Inflammatory macrophage (primary cell): ENCODE results near the gene XYLB.
"Not testable (repeated sequence)": the region's sequence is repeated elsewhere in the genome, so short reads cannot be mapped to it uniquely, and the experiment has no call there.

Experiments
- DNase-seq, 2 donors: peaks; one replicate each; pipeline ENCODE4 v3.0.0-alpha.2; 2020 to 2022
- total RNA-seq, 18 experiments: gene quantifications; one replicate each; lab custom pipeline; 2026; ENCODE audit warnings: mixed read lengths in 6 of 18, inconsistent platforms in 2 of 18; lab: John Stamatoyannopoulos, UW

The XYLB gene
- total RNA-seq, result 0.75 to 13.0 (median 4.9) reads per million in 18 experiments

DNA sequence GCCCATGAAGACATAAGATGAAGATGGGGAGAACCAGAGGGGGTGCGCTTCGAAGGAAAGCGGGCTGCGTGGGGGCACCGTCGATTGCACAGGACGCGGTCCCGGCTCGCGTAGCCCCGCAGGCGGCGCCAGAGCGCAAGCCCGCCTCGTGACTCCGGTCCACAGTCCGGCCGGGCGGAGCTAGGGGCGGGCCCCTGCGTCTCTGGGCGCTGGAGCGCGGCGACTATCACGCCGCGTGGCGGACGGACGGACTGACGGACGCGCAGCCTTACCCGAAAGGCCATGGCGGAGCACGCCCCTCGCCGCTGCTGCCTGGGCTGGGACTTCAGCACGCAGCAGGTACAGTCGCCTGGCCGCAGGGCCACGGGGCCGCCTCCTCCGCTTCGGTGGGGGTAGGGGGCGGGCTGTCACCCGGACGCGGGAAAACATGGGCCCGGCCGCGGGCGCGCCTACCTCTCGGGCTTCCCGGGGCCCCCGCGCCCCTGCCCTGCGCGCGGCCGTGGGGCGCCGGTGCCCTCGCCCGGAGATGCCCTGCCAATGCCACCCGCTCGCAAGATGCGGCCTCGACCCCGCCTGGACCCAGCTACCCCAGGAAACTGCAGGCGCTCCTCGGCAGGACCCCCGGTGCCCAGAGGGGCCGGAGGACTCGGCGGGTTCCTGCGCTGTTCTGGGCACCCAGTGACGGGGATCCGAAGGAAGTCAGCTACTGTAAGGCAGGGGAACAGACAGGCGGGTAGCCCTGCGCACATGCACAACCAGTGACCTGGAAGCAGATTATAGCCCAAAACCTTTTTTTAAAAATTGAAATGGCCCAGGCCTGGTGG lies at the start of gene XYLB:
Gene XYLB (plus strand): TSS at position 199 of the 824 bp plus-strand sequence. CDS start 84 bp downstream, at position 283.
- peak; percentile 89 to 93 for DNase-seq

DNA sequence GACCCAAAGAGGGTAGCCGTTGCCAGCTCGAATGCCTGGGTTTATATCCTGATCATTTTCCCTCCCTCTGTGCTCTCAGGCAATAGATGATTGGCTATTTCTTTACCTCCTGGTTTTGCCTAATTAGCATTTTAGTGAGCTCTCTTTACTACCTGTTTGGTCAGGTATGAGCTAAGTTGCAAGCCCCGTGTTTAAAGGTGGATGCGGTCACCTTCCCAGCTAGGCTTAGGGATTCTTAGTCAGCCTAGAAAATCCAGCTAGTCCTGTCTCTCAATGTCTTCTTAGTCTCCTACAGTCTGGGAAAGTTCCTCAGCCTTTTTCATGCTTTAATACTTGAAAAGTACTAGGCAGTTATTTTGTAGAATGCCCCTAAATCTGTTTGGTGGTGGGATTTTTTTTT lies 49.5 kb upstream of the XYLB start:
- DNase-seq, result not testable (repeated sequence)

DNA sequence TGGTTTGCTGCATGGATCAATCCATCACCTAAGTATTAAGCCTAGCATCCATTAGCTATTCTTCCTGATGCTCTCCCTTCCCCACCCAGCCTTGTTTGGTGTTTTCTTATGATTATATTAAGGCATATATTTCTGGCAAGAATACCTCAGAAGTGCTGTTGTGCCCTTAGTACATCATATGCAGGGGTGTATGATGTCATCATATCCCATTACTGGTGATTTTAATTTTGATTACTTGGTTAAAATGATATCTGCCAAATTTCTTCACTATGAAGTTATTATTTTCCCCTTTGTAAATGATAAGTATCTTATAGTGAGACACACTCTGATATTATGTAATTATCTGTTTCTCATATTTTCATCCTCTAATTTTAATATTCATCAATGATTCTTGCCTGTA lies 49.0 kb upstream of the XYLB start:
- no peak for DNase-seq

DNA sequence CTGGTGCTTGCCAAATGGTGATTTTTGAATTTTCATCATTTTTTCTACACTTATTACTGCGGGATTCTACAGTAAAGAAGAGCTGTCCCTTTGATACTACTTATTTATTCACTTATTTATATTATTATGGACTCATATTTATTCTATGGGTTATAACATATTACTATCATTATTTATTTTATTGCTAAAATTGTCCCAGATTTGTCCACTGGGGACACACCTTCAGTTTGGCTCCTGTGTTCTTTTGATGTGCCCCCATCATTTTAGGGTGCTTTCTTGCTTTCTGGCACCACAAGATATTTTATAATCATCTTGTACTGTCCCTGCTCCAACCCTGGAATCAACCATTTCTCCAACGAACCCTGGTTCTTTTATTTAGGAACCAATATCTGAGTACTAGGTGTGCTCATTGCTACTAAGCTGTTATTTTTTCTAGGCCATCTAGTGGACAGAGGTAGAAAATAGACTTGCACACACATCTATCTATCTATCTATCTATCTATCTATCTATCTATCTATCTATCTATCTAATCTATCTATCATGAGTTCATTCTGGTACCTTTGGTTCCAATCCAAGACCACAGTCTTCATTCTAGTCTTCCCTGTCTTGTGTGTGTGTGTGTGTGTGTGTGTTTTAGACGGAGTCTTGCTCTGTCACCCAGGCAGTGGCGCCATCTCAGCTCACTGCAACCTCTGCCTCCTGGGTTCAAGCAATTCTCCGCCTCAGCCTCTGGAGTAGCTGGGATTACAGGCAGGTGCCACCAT lies 48.5 kb upstream of the XYLB start:
- no peak for DNase-seq

DNA sequence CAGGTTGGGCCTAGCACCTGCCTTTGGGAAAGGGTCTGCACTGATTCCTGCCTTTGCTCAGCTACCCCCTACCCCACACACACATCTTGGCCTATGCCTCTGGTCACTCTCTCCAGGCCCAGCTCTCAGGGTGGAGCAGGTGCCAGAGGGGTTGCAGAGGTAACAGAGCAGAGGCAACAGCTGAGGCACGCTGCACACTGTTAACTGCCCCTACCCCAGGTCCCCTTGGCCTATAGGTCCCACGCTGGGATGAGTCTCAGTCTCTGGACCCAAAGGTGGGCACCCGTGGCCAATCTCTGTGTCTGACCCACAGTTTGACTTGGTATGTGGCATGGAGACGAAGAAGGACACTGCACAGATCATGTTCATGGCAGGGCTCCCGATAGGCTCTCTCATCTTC lies 39.6 kb upstream of the XYLB start:
- DNase-seq, result no peak

DNA sequence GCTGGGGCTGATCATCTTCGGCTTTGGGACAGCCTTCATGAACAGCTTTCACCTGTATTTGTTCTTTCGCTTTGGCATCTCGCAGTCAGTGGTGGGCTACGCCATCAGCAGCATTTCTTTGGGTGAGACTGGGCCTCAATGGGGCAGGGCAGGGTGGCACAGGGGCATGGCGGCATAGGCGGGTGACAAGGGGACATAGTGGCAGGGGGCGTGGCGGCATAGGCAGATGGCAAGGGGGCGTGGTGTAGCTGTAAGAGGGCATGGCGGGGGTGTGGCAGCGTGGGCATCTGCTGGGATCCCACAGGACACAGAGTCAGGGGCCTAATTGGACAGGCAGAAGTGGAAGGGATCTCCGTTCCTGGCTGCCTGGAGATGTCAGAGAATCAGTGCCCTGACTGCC lies 39.0 kb upstream of the XYLB start:
- no peak for DNase-seq

DNA sequence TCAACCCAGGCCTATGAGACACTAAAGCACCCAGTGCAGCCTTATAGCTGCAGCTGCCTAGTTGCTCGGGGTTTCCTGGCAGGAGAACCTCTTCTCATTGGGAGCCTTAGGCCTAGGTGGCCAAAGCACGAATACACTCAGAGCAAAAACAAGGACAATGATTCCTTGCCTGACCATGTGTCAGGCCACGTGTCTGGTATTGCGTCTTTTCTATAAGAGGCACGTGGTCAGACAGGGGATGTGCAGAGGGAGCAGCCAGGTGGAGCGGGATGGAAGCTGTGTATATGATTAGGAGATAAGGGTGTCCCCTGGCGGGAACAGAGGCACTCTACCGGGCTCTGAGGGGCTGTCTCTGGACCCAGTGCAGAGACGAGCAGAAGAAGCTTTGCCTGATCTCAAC lies 38.1 kb upstream of the XYLB start:
- DNase-seq, result no peak

DNA sequence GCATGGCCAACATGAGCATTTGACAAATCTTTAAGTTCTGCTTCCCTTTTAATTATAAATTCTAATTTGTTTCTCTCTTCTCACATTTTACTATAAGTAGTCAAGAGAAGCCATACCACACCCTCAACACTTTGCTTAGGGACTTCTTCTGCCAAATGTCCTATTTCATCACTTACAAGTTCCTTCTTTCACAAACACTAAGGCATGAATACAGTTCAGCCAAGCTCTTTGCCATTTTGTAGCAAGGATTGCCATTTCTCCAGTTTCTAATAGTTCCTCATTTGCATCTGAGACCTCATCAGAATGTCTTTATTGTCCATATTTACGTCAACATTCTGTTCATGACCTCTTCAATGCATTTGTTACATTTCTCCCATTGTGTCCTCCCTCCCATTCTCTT lies 35.1 kb upstream of the XYLB start:
- DNase-seq, result peak; percentile 56 to 84

DNA sequence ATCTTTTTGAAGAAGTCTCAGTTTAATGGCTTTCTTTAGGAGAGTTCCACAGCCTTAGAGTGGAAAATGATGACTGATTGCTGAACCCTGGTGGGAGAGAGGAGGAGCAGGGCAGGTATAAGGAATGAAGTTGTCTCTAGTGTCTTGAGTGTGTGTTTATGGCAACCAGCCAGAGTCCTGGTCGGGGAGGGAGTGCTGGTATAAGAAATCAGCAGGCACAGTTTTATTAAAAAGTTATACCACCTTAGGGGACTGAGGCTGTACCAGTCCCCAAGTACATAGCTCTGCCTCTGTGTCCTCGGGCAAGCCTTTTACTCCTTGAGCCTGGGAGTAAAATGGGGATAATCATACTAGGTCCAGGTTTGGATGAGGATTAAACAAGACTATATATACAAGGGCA lies 34.6 kb upstream of the XYLB start:
- no peak for DNase-seq

DNA sequence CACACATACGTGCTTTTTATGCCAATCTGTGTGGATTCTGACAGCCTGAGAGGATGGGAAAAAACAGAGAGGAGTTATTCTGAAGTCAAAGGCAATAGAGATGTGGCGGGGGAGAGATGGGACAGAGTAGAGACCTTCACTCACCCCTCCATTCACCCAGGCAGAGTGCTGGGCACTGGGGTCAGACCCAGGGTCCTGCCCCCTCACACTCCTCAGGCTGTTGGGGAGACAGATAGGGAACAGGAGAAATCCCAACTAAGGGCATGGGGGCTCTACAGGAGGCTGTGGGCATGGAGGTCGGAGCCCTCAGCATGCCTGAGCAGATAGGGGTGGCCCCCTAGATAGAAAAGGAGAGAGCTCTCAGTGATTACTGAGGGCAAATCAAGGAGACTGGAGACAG lies 34.2 kb upstream of the XYLB start:
- DNase-seq, result no peak

DNA sequence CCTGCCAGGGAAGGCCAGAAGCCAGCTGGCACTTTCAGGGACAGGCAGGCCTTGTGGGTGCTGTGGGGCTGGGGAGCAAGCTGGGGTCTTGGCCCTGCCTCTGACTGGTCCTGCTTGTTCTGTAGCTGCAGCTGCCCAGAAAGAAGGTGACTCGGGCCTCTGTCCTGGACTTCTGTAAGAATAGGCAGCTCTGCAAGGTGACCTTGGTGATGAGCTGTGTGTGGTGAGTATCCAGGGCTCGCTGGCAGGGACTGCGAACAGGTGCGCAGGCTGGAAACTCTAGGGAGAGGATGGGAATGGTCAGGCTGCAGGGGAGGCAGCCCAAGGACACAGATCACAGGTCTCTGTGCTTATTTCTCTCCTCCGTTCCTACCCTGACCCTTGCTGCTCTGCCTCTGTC lies 33.3 kb upstream of the XYLB start:
- DNase-seq, result no peak

DNA sequence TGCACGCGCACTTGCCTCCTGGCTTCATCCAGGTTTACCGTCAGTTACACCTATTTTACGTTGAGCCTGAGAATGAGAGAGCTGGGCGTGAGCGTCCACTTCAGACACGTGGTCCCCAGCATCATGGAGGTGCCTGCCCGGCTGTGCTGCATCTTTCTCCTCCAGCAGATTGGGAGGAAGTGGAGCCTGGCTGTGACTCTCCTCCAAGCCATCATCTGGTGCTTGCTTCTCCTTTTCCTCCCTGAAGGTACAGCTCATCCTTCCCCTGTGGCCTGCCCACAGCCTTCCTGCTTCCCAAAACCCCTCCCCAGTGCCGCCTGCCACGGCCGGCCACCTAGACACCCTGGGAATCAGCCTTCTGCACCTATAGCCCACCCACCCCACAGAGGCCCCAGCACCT lies 32.9 kb upstream of the XYLB start:
- peak; percentile 25 to 28 for DNase-seq

DNA sequence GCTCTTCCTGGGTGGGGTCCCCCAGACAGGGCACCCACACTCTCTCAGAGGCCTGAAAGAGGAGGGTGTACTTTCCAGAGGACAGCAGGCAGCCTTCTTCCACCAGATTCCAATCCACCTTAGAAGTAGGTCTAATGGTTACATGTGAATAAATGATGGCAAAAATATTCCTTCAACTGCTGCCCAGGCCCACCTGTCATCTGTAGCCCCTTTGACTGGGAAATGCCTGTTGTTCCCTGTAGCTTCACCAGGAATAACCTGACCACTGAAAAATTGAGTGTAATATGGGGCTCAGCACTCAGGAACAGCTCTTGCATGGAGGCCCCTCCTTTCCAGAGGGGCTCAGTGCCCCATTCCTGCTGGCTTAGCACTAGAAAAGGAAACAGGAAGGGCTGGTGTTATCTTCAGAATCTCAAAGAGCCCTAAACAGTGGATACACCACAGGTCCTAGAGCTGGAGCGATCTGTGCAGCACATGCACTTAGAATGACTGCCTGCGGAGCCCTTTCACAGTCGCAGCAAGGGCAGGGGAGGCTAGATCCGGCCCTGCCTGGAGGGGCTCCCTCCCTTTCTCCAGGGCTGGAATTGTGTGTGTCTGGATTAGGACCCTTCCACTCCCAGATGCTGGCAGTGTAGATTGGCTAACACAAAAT lies 32.3 kb upstream of the XYLB start:
- no peak for DNase-seq

DNA sequence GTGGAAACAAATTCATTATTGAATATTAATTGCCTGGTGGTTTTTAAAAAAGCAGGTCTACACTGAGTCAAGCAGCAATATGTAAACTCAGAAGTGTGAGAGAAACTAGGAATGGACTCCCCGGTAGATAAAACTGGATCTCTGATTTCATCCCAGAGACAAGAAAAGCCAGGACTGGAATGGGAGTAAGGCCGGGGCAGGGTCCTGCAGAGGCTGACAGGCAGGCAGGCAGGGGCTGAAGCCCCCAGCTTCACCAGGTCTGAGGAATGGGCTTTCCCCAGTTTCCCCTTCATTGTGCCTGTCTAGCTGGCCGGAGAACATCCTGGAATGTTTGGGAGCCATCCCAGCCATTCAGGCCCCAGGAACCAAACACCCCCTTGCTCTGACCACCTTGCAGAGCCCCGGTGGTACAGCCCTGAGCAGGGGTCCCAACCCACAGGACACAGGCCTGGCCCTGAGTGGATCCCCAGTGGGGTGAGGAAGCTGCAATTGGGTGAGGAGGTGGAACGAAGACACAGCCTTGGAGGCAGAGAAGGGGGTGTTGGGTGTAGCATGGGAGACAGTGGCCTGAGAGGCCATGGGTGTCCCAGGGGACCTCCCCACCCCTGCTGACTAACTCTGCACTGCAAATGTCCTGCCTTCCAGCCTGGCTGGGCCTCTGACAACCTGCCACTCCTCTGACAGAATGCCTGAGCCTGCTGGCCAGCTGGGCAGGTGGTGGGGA lies 31.7 kb upstream of the XYLB start:
- DNase-seq, result no peak

DNA sequence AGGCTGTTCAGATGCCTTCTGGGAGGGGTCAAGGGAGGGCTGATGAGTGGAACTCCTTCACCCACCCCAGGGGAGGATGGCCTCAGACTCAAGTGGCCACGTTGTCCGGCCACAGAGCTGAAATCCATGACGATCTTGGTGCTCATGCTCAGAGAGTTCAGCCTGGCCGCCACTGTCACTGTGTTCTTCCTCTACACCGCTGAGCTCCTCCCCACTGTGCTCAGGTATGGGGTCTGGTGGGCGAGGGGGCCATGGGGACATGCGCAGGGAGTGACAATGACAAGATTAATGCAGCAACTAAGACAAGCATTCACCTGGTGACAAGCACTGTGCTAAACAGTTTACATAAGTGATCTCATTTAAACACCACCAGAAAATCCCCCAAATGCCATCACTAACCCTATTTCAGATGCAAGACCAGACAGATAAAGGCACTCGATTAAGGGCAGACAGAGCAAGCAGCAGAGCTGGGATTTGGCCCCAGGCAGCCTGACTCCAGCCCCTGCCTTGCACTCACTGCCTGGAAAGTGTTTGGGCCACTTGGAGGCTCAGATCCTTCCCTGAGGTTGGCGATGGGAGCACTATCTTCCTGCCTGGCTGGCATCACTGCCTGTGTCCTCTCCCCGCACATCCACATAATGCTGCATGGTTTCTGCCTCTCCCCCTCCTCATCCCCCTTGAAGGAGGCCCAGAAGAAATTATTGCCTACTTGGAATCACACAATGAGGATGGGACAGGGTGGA lies 30.9 kb upstream of the XYLB start:
- DNase-seq, result no peak

DNA sequence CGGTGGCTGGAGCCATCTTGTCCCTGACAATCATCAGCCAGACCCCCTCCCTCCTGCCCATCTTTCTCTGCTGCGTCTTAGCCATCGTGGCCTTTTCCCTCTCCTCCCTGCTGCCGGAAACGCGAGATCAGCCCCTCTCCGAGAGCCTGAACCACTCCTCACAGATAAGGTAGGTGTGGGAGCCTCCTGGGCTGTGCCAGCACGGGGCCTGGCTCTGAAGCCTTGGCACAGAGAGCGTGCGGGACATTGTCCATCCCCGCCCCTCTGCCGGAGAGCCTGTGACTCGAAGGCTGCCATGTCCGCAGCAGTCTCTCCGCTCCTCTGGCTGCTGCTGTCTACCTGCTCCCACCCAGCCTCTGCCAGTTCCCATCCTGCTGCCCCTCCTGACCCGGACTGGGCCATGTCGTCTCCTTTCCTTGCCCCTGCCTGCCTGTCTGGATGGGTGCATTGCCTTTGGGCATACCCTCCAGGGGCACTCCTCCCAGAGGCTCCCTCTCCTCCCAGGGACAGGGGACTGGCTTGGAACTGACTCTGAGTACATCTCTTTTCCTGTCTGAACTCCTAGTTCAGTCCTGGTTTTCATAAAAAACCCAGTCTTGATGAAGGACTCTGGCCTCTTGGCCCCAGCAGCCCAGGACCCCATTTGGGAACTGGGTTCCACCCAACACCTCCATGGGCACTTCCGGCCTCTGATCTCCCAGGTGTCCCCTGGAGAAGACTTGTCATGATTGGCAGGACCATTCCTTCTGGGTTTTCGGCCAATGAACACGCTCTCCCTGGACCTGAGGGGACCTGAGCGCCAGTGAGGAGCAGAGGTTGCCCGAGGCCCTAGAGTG lies 30.0 kb upstream of the XYLB start:
- DNase-seq, result no peak

DNA sequence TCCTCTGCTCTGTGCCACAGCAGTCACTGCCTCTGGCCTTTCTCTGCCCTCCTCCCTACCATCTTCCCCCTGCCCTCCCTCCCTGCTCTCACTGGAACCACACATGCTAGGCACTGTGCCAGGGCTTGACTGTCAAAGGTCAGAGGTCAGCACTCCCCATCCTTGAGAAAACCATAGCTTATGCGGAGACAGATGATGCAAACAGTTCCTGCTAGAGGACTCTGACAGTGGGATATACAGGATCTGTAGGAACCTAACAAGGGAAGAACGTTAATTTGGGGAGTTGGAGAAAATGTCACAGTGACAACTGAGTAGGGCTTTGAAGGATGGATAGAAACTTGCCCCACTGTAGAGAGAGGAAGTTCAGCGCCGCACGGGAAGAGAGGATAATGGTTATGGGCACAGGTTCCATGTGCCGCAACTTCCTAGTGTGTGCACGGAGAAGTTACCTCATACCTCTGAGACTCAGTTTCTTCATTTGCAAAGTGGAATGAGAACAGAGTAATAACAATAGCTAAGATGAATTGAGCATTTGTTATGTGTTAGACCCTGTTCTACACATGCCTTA lies 29.3 kb upstream of the XYLB start:
- DNase-seq, result peak in 1 of 2 donors; percentile 44

DNA sequence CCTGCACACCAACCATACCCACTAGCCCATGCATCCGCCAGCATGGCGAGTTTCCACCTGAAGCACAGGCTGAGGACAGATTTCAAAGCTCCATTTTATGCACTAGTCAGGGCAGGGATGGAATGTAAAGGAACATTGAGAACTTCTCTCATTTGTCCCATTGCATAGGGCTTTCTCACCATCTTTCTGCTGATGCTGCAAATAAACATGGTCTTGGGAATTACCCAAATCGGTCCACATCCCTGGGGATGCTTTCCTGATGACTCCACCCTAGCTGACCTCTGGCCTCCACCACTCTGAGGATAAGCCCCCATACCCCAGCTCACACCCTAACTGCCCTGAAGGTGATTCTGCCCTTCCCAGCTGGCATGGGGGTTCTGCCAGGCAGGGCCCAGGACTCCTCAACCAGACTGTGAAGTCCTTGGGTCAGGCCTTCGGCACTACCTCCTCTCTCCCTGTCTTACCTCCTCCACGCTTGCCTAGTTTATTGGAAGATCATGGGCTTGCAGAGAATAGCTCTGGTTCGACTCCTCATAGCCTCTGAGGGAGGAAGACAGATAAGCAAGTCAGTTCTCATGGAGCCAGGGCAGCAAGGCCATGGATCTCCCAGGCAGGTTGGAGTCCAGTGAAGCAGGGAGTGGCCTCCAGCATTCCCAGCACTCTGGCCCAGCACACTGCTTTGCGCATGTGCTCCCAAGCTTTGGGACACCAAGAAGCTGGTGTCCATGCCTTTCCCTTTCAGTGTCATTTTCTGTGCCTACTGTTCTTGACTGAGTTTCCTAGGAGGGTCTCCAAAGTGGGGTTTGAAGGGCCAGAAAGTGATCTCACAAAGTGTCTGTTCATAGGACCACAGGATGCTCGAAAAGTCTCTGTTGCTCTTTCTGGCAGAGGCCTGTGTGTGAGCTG lies 27.6 kb upstream of the XYLB start:
- DNase-seq, result no peak

DNA sequence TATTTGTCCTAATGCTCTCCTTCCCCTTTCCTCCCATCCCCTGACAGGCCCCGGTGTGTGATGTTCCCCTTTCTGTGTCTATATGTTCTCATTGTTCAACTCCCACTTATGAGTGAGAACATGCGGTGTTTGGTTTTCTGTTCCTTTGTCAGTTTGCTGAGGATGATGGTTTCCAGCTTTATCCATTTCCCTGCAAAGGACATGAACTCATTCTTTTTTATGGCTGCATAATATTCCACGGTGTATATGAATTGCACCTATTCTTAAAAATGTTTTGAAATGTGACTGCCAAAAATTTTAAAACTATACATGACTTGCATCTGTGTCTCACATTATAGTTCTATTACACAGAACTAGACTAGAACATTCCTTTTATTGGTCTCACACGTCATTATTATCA lies 25.9 kb upstream of the XYLB start:
- DNase-seq, result not testable (repeated sequence)

DNA sequence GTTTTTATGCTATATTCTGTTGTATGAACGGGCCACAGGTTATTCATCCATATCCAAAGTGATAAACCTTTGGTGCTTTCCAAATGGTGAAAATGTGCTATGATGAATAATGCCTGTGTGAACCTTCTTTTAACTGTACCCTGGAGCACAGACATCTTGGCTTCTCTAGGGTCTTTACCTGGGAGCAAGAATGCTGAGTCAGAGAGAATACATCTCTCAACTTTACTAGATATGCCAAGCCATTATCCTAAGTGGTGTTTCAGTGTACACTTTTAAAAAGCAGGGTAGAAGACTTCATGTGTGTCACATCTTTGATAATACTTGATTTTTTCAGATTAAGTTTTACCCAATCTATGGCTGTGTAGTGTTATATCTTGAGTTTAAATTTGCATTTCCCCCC lies 23.5 kb upstream of the XYLB start:
- no peak for DNase-seq
